Heart left ventricle (tissue), 16 donors: ENCODE results near the gene CCDC197. TPM values are rescaled to one million over a fixed set of nuclear protein-coding genes. Genes with fewer than 3 reads are reported as not detected.

Source experiments
- ATAC-seq, 4 donors: fragments of 200-7000 bp; cut with Tn5 transposase; one replicate each; pipeline ENCODE4 v1.9.1; 2020 to 2022; ENCODE audit warnings: moderate library complexity in 4 of 4, mild to moderate bottlenecking in 3 of 4, moderate number of reproducible peaks in 1 of 4
- DNase-seq, 5 donors: peaks; one replicate each; pipeline ENCODE4 v3.0.0-alpha.2; 2020
- H3K27ac ChIP-seq, 12 donors: fragments of 200-600 bp; sonication (generic) in 4 of 12; one replicate each; pipeline versions ENCODE4 v1.5.0 to v1.8.0; 2016 to 2022; ENCODE audit warnings: mild to moderate bottlenecking in 2 of 12
- H3K27me3 ChIP-seq, 9 donors: fragments of 200-600 bp; sonication (generic) in 2 of 9; one replicate each; pipeline versions ENCODE4 v1.5.1 to v1.8.0; 2016 to 2022; ENCODE audit warnings: mild to moderate bottlenecking in 3 of 9
- H3K36me3 ChIP-seq, 9 donors: fragments of 200-600 bp; sonication (generic) in 2 of 9; one replicate each; pipeline versions ENCODE4 v1.5.0 to v1.8.0; 2018 to 2022; ENCODE audit warnings: mild to moderate bottlenecking in 2 of 9
- H3K4me1 ChIP-seq, 12 donors: fragments of 200-600 bp; sonication (generic) in 4 of 12; one replicate each; pipeline versions ENCODE4 v1.5.0 to v1.8.0; 2016 to 2022; ENCODE audit warnings: mild to moderate bottlenecking in 3 of 12
- H3K4me3 ChIP-seq, 12 donors: fragments of 200-600 bp; sonication (generic) in 4 of 12; one replicate each; pipeline versions ENCODE4 v1.5.0 to v1.8.0; 2017 to 2022; ENCODE audit warnings: mild to moderate bottlenecking in 9 of 12, moderate library complexity in 4 of 12
- H3K9me3 ChIP-seq, 12 donors: fragments of 200-600 bp; sonication (generic) in 4 of 12; one replicate each; pipeline versions ENCODE4 v1.5.0 to v1.8.0; 2016 to 2022; ENCODE audit warnings: mild to moderate bottlenecking in 1 of 12
- CTCF ChIP-seq, 12 donors: fragments of 200-600 bp; sonication (generic) in 4 of 12; IDR thresholded peaks; one replicate each; pipeline versions ENCODE4 v1.5.0 to v1.8.0; 2018 to 2022; ENCODE audit warnings: antibody characterized with exemption in 12 of 12, mild to moderate bottlenecking in 5 of 12
- POLR2A ChIP-seq, 2 donors: fragments of 450-650 bp; IDR thresholded peaks; one replicate each; pipeline ENCODE4 v1.6.1; 2017; ENCODE audit warnings: antibody characterized with exemption in 2 of 2, mild to moderate bottlenecking in 2 of 2, moderate library complexity in 2 of 2
- WGBS, 4 donors: extraction: QIAGEN DNeasy Blood & Tissue Kit in 2 of 4; methylation state at CpG; one replicate each; pipeline versions ENCODE4 v1.1.5 to v1.1.7; 2013 to 2018; 5-methylcytosine and 5-hydroxymethylcytosine counted together
- intact Hi-C, 10 donors: fragments of 100-400 bp; cut with DNase I; formaldehyde crosslinking; loops; one replicate each; pipeline versions ENCODE4 v1.11.1 to v1.14.2; 2022
- polyA plus RNA-seq, 2 donors: library from polyadenylated mRNA; stranded (reverse); fragments of 200-250 nt; gene quantifications; one replicate each; pipeline ENCODE4 v1.2.3, GENCODE V29; 2013
- total RNA-seq, 9 donors: library from RNA; depleted of rRNA in 2 of 9; stranded (reverse); fragments of >200 nt in 2 of 9; fragmentation: NEBNext Ultra II Directional in 3 of 9; extraction: Animal tissue kit (Norgen Biotek cat#: 25700) in 3 of 9; gene quantifications; one replicate each; pipeline versions ENCODE4 v1.1.0 to v1.2.4, GENCODE V29; 2016 to 2023
- donor health status: ischemic (EF 13 %, LVEDD 7.1; RV severe dilation, severe dysfunction).
- donor health status: healthy with polysubstance abuse.
- donor health status: DM: no; HTN: yes; CAD: no.
- donor health status: DM: no; HTN: no; CAD: no.
- donor health status: ischemic (EF 25% LVEDD 6.9; RV normal size, moderate dysfunction).
- donor health status: ischemic (EF 25% LVEDD 5.7; RV mildly dilated, moderate dysfunction).
- donor health status: healthy.
- donor health status: DM: yes; HTN: yes; CAD: no.
- donor health status: ischemic (EF 35%, LVEDD 5.7; RV mildly dilated, moderate dysfunction).
- donor health status: nonischemic (EF 11% LVEDD 7.7; RV severe dilation, severe dysfunction).
- donor health status: DM: yes; HTN: yes; CAD: no.
- donor health status: PGD.
- donor health status: ischemic (EF 29% LVEDD 5.4; RV normal size, mild dysfunction).
- donor health status: nonischemic (EF 23%, LVEDD 6.1; RV moderate dilation, normal function).

Gene CCDC197
- total and polyA plus RNA-seq, 11 donors: 0.23 to 1.4 (median 0.88) TPM; not detected in 4

- H3K27me3 ChIP-seq: no peaks in the 10 kb centered on the region
- DNase-seq (no peak), ATAC-seq (no peak)
- peaks cover 0 to 15% (median 1%) of the 10 kb centered on the region in 12 donors for H3K4me1 ChIP-seq
- TF ChIP-seq CTCF (IDR thresholded peaks at IDR 0.05) (no peak), POLR2A (IDR thresholded peaks at IDR 0.05) (no peak)
- H3K27ac ChIP-seq: no peak overlapping the region
- peaks cover 0 to 4% (median 0%) of the 10 kb centered on the region in 12 donors for H3K9me3 ChIP-seq
- 87 to 92% (median 90%) methylated on average over 14 of the region's 14 CpGs for WGBS, 4 donors
- H3K36me3 ChIP-seq: no peaks in the 10 kb centered on the region
- no peak overlapping the region for H3K4me3 ChIP-seq
- intact Hi-C loops: loop anchor here in 2 of 10 donors (10.0 kb wide), 1 partner anchor 454 kb away; no protein-coding TSS in a partner anchor
Measured at GRCh38 chr14:94030571-94030970, 33.5 kb downstream of the CCDC197 start.

- Histone ChIP-seq H3K4me3 (no peak overlapping the region), H3K27me3 (no peaks in the 10 kb centered on the region), H3K36me3 (no peaks in the 10 kb centered on the region), H3K9me3 (peaks cover 0 to 4% (median 0%) of the 10 kb centered on the region in 12 donors), H3K27ac (no peak overlapping the region), H3K4me1 (peaks cover 0 to 16% (median 3%) of the 10 kb centered on the region in 12 donors)
- TF ChIP-seq CTCF (IDR thresholded peaks at IDR 0.05) (no peak), POLR2A (IDR thresholded peaks at IDR 0.05) (no peak)
- intact Hi-C loops: loop anchor here in 2 of 10 donors (10.0 kb wide), 1 partner anchor 453 kb away; no protein-coding TSS in a partner anchor
- WGBS, 4 donors: 90 to 93% (median 92%) methylated on average over 8 of the region's 8 CpGs
- DNase-seq (no peak), ATAC-seq (no peak)
Measured at GRCh38 chr14:94031161-94031882, 34.2 kb downstream of the CCDC197 start.

- no peaks in the 10 kb centered on the region for H3K36me3 ChIP-seq
- H3K4me3 ChIP-seq: no peak overlapping the region
- H3K9me3 ChIP-seq: peaks cover 0 to 4% (median 0%) of the 10 kb centered on the region in 12 donors
- peaks cover 0 to 16% (median 2%) of the 10 kb centered on the region in 12 donors for H3K4me1 ChIP-seq
- no peak for TF ChIP-seq POLR2A (IDR thresholded peaks at IDR 0.05)
- no peak for TF ChIP-seq CTCF (IDR thresholded peaks at IDR 0.05)
- H3K27ac ChIP-seq: no peak overlapping the region
- no peaks in the 10 kb centered on the region for H3K27me3 ChIP-seq
- ATAC-seq (no peak), DNase-seq (no peak)
- WGBS, 4 donors: 85 to 94% (median 91%) methylated on average over 6 to 7 of the region's 7 CpGs
- intact Hi-C loops: loop anchor here in 2 of 10 donors (10.0 kb wide), 1 partner anchor 453 kb away; no protein-coding TSS in a partner anchor
Measured at GRCh38 chr14:94031883-94032279, 34.8 kb downstream of the CCDC197 start.

- Histone ChIP-seq H3K4me1 (peaks cover 0 to 13% (median 0%) of the 10 kb centered on the region in 12 donors), H3K4me3 (no peak overlapping the region), H3K9me3 (peaks cover 0 to 4% (median 0%) of the 10 kb centered on the region in 12 donors), H3K27me3 (no peaks in the 10 kb centered on the region), H3K27ac (no peak overlapping the region), H3K36me3 (no peaks in the 10 kb centered on the region)
- no peak for TF ChIP-seq CTCF (IDR thresholded peaks at IDR 0.05)
- TF ChIP-seq POLR2A (IDR thresholded peaks at IDR 0.05): no peak
- DNase-seq: no peak
- 79 to 89% (median 84%) methylated on average over 3 of the region's 3 CpGs for WGBS, 4 donors
- intact Hi-C loops: loop anchor here in 6 of 10 donors (5.0 to 10.0 kb wide), 3 partner anchors 142 to 452 kb away; no protein-coding TSS in a partner anchor
- ATAC-seq: no peak
Measured at GRCh38 chr14:94034886-94035285, 37.8 kb downstream of the CCDC197 start.
